ENCODE data around the gene RTCB.
A peak's percentile ranks its signal among the peaks of the same experiment; 100 is the strongest.

RTCB gene

DNA sequence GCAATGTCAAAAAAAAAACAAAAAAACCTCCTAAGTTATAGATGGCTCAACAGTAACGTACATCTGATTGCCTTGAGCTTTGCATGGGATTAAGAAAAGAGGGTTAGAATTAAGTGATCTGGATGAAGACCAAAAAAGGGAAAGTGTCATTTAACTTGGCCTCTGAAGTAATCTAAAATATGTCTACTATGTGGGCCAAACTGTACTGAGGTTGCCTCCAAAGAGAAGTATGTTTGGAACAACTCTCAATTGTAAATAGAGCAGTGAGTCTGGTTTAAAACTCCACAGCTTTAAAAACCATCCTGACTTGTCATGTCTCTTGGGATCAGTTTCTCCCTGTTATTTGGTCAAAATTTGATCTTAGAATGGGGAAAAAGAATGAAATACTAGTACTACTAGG, 11.6 kb upstream of the RTCB start:
- TF ChIP-seq, protein P1, sequence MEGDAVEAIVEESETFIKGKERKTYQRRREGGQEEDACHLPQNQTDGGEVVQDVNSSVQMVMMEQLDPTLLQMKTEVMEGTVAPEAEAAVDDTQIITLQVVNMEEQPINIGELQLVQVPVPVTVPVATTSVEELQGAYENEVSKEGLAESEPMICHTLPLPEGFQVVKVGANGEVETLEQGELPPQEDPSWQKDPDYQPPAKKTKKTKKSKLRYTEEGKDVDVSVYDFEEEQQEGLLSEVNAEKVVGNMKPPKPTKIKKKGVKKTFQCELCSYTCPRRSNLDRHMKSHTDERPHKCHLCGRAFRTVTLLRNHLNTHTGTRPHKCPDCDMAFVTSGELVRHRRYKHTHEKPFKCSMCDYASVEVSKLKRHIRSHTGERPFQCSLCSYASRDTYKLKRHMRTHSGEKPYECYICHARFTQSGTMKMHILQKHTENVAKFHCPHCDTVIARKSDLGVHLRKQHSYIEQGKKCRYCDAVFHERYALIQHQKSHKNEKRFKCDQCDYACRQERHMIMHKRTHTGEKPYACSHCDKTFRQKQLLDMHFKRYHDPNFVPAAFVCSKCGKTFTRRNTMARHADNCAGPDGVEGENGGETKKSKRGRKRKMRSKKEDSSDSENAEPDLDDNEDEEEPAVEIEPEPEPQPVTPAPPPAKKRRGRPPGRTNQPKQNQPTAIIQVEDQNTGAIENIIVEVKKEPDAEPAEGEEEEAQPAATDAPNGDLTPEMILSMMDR (conservative IDR thresholded peaks at IDR 0.05; ENCODE audit: low read depth, low read length) = no peak
- DNase-seq (ENCODE audit: low read depth) = no peak
- H3K4me3 ChIP-seq (ENCODE audit: low read depth, low read length) = no peak overlapping the region

DNA sequence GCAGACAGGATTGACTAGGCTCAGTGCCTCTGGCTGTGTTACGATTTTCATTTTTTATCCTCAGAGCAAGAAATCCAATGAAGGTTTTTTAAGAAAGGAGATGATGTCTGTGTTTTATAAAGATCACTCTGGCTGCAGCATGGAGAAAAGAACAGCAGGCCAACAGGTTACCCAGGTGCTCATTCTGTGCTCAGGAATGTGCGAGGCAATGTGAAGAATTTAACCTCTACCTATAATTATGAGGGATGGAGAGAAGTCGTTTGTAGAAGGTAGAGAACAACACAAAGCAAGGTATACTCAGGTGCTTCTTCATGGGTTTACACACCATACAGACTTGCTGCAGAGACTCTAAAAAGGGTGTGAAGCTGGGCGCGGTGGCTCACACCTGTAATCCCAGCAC, 10.0 kb upstream of the RTCB start:
- DNase-seq (ENCODE audit: low read depth) = no peak
- H3K4me3 ChIP-seq (ENCODE audit: low read depth, low read length) = no peak overlapping the region

GRCh38 chr22:32421484-32421883, 9.4 kb upstream of the RTCB start:
- DNase-seq (ENCODE audit: low read depth) = no peak
- H3K4me3 ChIP-seq (ENCODE audit: low read depth, low read length) = no peak overlapping the region
- TF ChIP-seq, protein P1 (conservative IDR thresholded peaks at IDR 0.05; ENCODE audit: low read depth, low read length) = no peak

More for the DNA sequence above, 10.0 kb upstream of the RTCB start:
- TF ChIP-seq, protein P1 (conservative IDR thresholded peaks at IDR 0.05; ENCODE audit: low read depth, low read length) = no peak

GRCh38 chr22:32417906-32418305, 5.9 kb upstream of the RTCB start:
- TF ChIP-seq, protein P1 (conservative IDR thresholded peaks at IDR 0.05; ENCODE audit: low read depth, low read length) = no peak

GRCh38 chr22:32416556-32417085, 4.6 kb upstream of the RTCB start:
- DNase-seq (ENCODE audit: low read depth) = no peak
- H3K4me3 ChIP-seq (ENCODE audit: low read depth, low read length) = no peak overlapping the region
- TF ChIP-seq, protein P1 (conservative IDR thresholded peaks at IDR 0.05; ENCODE audit: low read depth, low read length) = no peak

More at GRCh38 chr22:32417906-32418305, 5.9 kb upstream of the RTCB start:
- H3K4me3 ChIP-seq (ENCODE audit: low read depth, low read length) = no peak overlapping the region
- no peak for DNase-seq (ENCODE audit: low read depth)

GRCh38 chr22:32414191-32414590, 2.1 kb upstream of the RTCB start:
- TF ChIP-seq, protein P1 (conservative IDR thresholded peaks at IDR 0.05; ENCODE audit: low read depth, low read length) = no peak
- no peak overlapping the region for H3K4me3 ChIP-seq (ENCODE audit: low read depth, low read length)
- no peak for DNase-seq (ENCODE audit: low read depth)

DNA sequence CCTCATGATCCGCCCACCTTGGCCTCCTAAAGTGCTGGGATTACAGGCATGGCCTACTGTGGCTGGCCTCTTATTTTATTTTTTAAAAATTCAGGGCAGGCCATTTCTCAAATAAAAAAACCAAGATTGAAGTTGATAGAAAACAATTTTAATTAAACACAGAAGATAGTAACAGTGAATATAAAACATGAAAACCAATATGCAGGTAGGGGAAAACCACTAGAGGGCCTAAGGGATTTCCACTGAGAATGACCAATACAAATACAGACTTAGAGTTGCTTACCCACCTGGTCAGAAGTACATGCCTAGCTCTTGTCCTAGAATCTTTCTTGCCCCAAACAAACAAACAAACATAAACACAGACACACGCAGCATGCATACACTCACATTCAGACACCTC, 1.7 kb upstream of the RTCB start:
- peak; percentile 69 for DNase-seq (ENCODE audit: low read depth)
- no peak overlapping the region for H3K4me3 ChIP-seq (ENCODE audit: low read depth, low read length)
- TF ChIP-seq, protein P1 (conservative IDR thresholded peaks at IDR 0.05; ENCODE audit: low read depth, low read length) = peak; percentile 70

All from choroid plexus epithelial cell (primary cell).